Measurements from ENCODE around the gene GARIN5A.

DNA sequence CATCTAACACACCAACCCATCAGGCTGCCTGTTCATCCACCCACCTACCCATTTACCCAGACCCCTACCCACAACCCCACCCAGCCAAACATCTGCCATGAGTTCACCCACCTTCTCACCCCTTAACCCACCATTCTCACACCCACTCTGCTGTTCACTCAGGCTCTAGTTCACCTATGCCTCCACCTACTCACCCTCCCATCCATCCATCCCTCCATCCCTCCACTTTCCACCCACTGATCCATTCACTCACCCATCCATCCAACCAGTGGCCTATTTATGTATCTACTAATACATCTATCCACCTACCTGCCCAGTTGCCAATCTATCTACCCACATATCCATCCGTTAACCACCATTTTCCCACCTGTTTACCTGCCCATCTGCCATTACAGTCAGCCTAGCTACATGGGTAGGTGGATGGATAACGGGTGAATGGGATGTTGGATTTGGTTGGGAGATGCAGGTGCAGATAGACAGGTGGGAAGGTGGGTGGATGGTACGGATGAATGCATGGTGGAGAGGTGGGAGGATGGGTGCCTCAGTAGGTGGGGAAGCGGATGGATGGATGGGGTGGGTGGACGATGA is 38.7 kb downstream of the GARIN5A start:
- TF ChIP-seq, protein P1, sequence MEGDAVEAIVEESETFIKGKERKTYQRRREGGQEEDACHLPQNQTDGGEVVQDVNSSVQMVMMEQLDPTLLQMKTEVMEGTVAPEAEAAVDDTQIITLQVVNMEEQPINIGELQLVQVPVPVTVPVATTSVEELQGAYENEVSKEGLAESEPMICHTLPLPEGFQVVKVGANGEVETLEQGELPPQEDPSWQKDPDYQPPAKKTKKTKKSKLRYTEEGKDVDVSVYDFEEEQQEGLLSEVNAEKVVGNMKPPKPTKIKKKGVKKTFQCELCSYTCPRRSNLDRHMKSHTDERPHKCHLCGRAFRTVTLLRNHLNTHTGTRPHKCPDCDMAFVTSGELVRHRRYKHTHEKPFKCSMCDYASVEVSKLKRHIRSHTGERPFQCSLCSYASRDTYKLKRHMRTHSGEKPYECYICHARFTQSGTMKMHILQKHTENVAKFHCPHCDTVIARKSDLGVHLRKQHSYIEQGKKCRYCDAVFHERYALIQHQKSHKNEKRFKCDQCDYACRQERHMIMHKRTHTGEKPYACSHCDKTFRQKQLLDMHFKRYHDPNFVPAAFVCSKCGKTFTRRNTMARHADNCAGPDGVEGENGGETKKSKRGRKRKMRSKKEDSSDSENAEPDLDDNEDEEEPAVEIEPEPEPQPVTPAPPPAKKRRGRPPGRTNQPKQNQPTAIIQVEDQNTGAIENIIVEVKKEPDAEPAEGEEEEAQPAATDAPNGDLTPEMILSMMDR (IDR thresholded peaks at IDR 0.05): no peak
- TF ChIP-seq POLR2AphosphoS5 (IDR thresholded peaks at IDR 0.05) (no peak), POLR2A (IDR thresholded peaks at IDR 0.05) (no peak)
